A549 (cell line): Measurements from ENCODE around the gene SPECC1L.

Source experiments
- CBX2 ChIP-seq: fragments of 200-600 bp; sonication (generic); IDR thresholded peaks from 2 replicates; pipeline ENCODE4 v1.6.1; 2016; ENCODE audit warnings: low read depth, mild to moderate bottlenecking, borderline replicate concordance
- CHD4 ChIP-seq: fragments of 200-600 bp; sonication (generic); IDR thresholded peaks from 2 replicates; pipeline ENCODE4 v1.6.1; 2016; ENCODE audit warnings: antibody characterized with exemption, mild to moderate bottlenecking, borderline replicate concordance
- CTCF ChIP-seq: fragments of >200 bp; sonication (Bioruptor Twin); formaldehyde crosslinking; IDR thresholded peaks from 3 replicates; pipeline ENCODE4 v1.5.1; 2016
- E2F6 ChIP-seq: IDR thresholded peaks from 2 replicates; pipeline ENCODE4 v1.6.1; 2012; ENCODE audit warnings: low read depth, borderline replicate concordance
- FOSB ChIP-seq: fragments of 250-450 bp; sonication (Bioruptor Pico); IDR thresholded peaks from 2 replicates; pipeline ENCODE4 v1.5.0; 2020; ENCODE audit warnings: mild to moderate bottlenecking, moderate library complexity
- MAX ChIP-seq: IDR thresholded peaks from 2 replicates; pipeline ENCODE4 v1.6.1; 2012
- POLR2A ChIP-seq: IDR thresholded peaks from 2 replicates; pipeline ENCODE4 v1.6.1; 2012; ENCODE audit warnings: mild to moderate bottlenecking, low read length
- SREBF2 ChIP-seq: fragments of 450-650 bp; IDR thresholded peaks from 2 replicates; pipeline ENCODE4 v1.6.1; 2014; ENCODE audit warnings: mild to moderate bottlenecking, moderate library complexity
- ZC3H11A ChIP-seq: fragments of 450-650 bp; IDR thresholded peaks from 2 replicates; pipeline ENCODE4 v1.6.1; 2014; ENCODE audit warnings: antibody characterized with exemption, mild to moderate bottlenecking

- TF ChIP-seq CTCF (no peak), CHD4 (no peak), SREBF2 (no peak), FOSB (CRISPR knock-in tag) (no peak), MAX (no peak), E2F6 (no peak), ZC3H11A (no peak), CBX2 (no peak), POLR2A (no peak)
These were observed 153.6 kb downstream of the SPECC1L start for GRCh38 chr22:24424001-24424900.
